Measurements from ENCODE around the gene UBE2G1. TPM values are rescaled to one million over a fixed set of nuclear protein-coding genes. Genes with fewer than 3 reads are reported as not detected.

UBE2G1 gene
- total and polyA plus RNA-seq, 2 of the 8 experiments (the other 6 are each of a cell fraction or from before 2014, with no cell fraction given): 73.9 to 170 TPM

DNA sequence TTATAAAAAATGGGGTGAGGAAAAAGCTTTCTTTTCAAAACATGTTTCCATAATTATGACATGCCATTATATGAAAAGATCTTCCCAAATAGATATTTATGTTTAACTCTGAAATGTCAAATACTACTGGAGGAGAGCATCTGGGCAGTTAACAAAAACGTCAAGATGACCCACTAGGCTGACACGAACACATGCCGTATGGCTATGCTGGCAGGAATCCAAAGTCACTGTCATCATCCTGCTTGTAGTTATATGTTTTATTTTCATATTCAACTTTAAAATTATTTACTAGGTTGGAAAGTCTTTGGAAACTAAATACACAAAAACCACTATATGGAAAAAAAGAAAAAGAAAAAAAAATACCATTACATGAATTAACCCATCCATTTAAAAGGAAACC, 130.0 kb downstream of the UBE2G1 start:
- H3K4me2 ChIP-seq (ENCODE audit: insufficient read depth in 1 of 2, low read depth in 2 of 2, low read length in 2 of 2): no peak overlapping the region
- H4K5ac ChIP-seq (ENCODE audit: insufficient read length, low read depth, low read length): no peak overlapping the region
- TF ChIP-seq SP4 (IDR thresholded peaks at IDR 0.05; ENCODE audit: low read length) (no peak), TEAD4 (IDR thresholded peaks at IDR 0.05; ENCODE audit: low read depth, low read length) (no peak), CBX5 (IDR thresholded peaks at IDR 0.05; ENCODE audit: low read depth, low read length) (no peak), SIRT6 (IDR thresholded peaks at IDR 0.05; ENCODE audit: low read length) (no peak), POLR2A (IDR thresholded peaks at IDR 0.05; ENCODE audit: control extremely low read depth in 1 of 2, low read depth in 2 of 2, low read length in 2 of 2) (no peak), BACH1 (IDR thresholded peaks at IDR 0.05; ENCODE audit: low read length) (no peak), KDM5A (IDR thresholded peaks at IDR 0.05; ENCODE audit: low read length) (no peak), HDAC2 (IDR thresholded peaks at IDR 0.05; ENCODE audit: borderline replicate concordance in 1 of 2, low read depth in 2 of 2, low read length in 2 of 2) (no peak), YY1 (IDR thresholded peaks at IDR 0.05; ENCODE audit: low read depth, low read length) (no peak), GABPA (IDR thresholded peaks at IDR 0.05; ENCODE audit: borderline replicate concordance, insufficient read depth, low read length) (no peak), JUN (IDR thresholded peaks at IDR 0.05; ENCODE audit: low read depth, low read length) (no peak), RNF2 (IDR thresholded peaks at IDR 0.05; ENCODE audit: borderline replicate concordance, low read depth, low read length, missing control alignments, poor library complexity, severe bottlenecking) (no peak), CBX8 (IDR thresholded peaks at IDR 0.05; ENCODE audit: borderline replicate concordance, low read depth, low read length) (no peak)
- TF ChIP-seq, protein P1, sequence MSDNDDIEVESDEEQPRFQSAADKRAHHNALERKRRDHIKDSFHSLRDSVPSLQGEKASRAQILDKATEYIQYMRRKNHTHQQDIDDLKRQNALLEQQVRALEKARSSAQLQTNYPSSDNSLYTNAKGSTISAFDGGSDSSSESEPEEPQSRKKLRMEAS (IDR thresholded peaks at IDR 0.05): no peak

More for the DNA sequence above, 130.0 kb downstream of the UBE2G1 start:
- Histone ChIP-seq H3K4me3 (ENCODE audit: extremely low read depth in 1 of 4, insufficient read depth in 2 of 4, low read depth in 3 of 4, low read length in 4 of 4) (no peak overlapping the region), H3K36me3 (ENCODE audit: control insufficient read depth in 2 of 4, insufficient read depth in 4 of 4, low read length in 3 of 4) (peaks cover 2 to 57% (median 27%) of the 10 kb centered on the region in 4 experiments; a peak in 6 of 8 replicates), H3K14ac (ENCODE audit: insufficient read length) (no peak overlapping the region), H3K79me2 (ENCODE audit: control insufficient read depth in 1 of 2, insufficient read depth in 2 of 2, low read length in 2 of 2) (no peaks in the 10 kb centered on the region), H4K8ac (ENCODE audit: extremely low read depth, insufficient read depth, low read length) (no peak overlapping the region; the same call in 1 of the 2 replicates), H3K18ac (ENCODE audit: extremely low read depth, low read length) (no peak overlapping the region), H3K79me1 (ENCODE audit: low read depth, low read length) (no peaks in the 10 kb centered on the region; the same call in 1 of the 2 replicates), H3K23me2 (ENCODE audit: low read depth, low read length) (no peaks in the 10 kb centered on the region), H2BK120ac (replicated peaks; ENCODE audit: low read depth, low read length) (no peak overlapping the region), H2BK20ac (ENCODE audit: low read length) (no peak overlapping the region), H3K23ac (ENCODE audit: insufficient read length) (no peak overlapping the region), H3K9ac (replicated peaks in 1 of 4; ENCODE audit: extremely low read depth in 1 of 4, low read depth in 3 of 4, low read length in 3 of 4) (no peak overlapping the region), H2AK5ac (ENCODE audit: low read depth, low read length) (no peak overlapping the region), H3K56ac (replicated peaks; ENCODE audit: insufficient read length, low read depth, low read length) (no peak overlapping the region), H3K4me1 (replicated peaks in 1 of 4; ENCODE audit: control insufficient read depth in 3 of 4, insufficient read depth in 4 of 4, low read length in 3 of 4) (no peaks in the 10 kb centered on the region), H4K91ac (replicated peaks; ENCODE audit: insufficient read length, low read length) (no peak overlapping the region), H3K4ac (replicated peaks; ENCODE audit: insufficient read length, low read depth, low read length) (no peak overlapping the region), H4K20me1 (replicated peaks in 1 of 2; ENCODE audit: control insufficient read depth in 1 of 2, insufficient read depth in 2 of 2, low read length in 2 of 2) (no peaks in the 10 kb centered on the region), H2BK15ac (ENCODE audit: low read length) (no peak overlapping the region), H2BK5ac (ENCODE audit: low read depth, low read length) (no peak overlapping the region), H3K27me3 (replicated peaks in 1 of 4; ENCODE audit: control insufficient read depth in 3 of 4, extremely low read depth in 1 of 4, insufficient read depth in 3 of 4, low read length in 3 of 4) (no peaks in the 10 kb centered on the region), H3K27ac (ENCODE audit: low read depth, low read length) (no peak overlapping the region), H2BK12ac (ENCODE audit: low read depth, low read length) (no peak overlapping the region), H3K9me3 (ENCODE audit: insufficient read depth in 2 of 2, low read depth in 1 of 2, low read length in 1 of 2) (no peaks in the 10 kb centered on the region), H2AFZ (ENCODE audit: low read length) (no peak overlapping the region)
- ChIA-PET POLR2A (ENCODE audit: partially characterized antibody) (no interaction called here), CTCF (ENCODE audit: partially characterized antibody) (interaction anchor here (1.1 to 1.3 kb wide), 2 partner anchors 13 to 20 kb away, joined by 3 to 9 read pairs; no protein-coding TSS in a partner anchor)
- DNase-seq (ENCODE audit: low read depth in 1 of 2, low spot score in 2 of 2) (no peak), FAIRE-seq (no peak)
- 97% methylated on average over 3 of the region's 3 CpGs; no CpG with 5 or more reads in 1 of the 2 experiments for WGBS, 2 experiments (ENCODE audit: extremely low coverage in 1 of 2, insufficient coverage in 1 of 2, insufficient read length in 1 of 2, insufficient replicate concordance in 2 of 2, low coverage in 1 of 2, low lambda C conversion rate in 2 of 2, missing lambda C conversion rate in 1 of 2)

Measured in H1 (cell line).